Loucy (cell line): ENCODE data around the gene TNS3.

Experiments used
- EZH2phosphoT487 ChIP-seq: fragments of 200-600 bp; IDR thresholded peaks from 2 replicates; pipeline ENCODE4 v1.6.1; 2018; ENCODE audit warnings: antibody characterized with exemption, mild to moderate bottlenecking, moderate library complexity, borderline replicate concordance
- TF ChIP-seq, protein P1 (sequence below): fragments of 200-600 bp; sonication (generic); conservative IDR thresholded peaks from 2 replicates; pipeline ENCODE4 v1.5.1; 2014; ENCODE audit warnings: mild to moderate bottlenecking, antibody characterized with exemption, low read length

DNA sequence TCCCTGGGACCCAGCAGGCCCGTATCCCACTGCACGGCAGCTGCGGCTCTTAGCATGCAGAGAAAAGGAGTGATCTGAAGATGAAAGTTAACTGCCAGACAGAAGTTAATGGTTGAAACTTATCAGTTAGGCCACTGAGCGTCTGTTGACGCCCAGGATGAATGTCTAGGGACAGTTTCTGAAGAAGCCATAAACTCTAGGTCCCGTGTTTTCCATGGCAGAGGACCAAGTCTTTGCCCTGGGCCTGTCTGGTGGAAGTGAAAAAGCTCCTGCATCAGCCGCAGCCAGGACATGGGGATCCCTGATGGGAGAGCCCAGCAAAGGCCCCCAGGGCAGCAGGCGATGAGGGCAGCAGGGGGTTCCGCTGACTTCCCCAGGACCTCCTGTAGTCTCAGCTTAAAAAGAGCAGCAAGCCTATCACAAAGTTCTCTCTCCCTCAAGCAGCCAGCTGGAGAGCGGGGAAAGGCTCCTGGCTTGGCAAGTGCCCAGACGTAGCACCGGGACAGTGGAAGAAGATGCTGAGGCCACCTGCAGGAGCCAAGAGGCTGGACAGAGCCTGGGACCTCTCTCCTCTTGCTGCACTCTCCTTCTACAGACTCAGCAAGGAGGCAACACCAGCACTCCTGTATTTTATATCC, 79.6 kb downstream of the TNS3 start:
- TF ChIP-seq, protein P1, sequence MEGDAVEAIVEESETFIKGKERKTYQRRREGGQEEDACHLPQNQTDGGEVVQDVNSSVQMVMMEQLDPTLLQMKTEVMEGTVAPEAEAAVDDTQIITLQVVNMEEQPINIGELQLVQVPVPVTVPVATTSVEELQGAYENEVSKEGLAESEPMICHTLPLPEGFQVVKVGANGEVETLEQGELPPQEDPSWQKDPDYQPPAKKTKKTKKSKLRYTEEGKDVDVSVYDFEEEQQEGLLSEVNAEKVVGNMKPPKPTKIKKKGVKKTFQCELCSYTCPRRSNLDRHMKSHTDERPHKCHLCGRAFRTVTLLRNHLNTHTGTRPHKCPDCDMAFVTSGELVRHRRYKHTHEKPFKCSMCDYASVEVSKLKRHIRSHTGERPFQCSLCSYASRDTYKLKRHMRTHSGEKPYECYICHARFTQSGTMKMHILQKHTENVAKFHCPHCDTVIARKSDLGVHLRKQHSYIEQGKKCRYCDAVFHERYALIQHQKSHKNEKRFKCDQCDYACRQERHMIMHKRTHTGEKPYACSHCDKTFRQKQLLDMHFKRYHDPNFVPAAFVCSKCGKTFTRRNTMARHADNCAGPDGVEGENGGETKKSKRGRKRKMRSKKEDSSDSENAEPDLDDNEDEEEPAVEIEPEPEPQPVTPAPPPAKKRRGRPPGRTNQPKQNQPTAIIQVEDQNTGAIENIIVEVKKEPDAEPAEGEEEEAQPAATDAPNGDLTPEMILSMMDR = no peak
- TF ChIP-seq EZH2phosphoT487 = no peak
